D341Med (cell line): ENCODE data around the gene STRN3.
A peak's percentile ranks its signal among the peaks of the same experiment; 100 is the strongest.
"Not testable (repeated sequence)": the region's sequence is repeated elsewhere in the genome, so short reads cannot be mapped to it uniquely, and the experiment has no call there.

ENCODE experiments used
- DNase-seq: peaks from one replicate; pipeline ENCODE4 v3.0.0; 2012; ENCODE audit warnings: low spot score

STRN3 gene

GRCh38 chr14:30908826-30909225, 117.4 kb downstream of the STRN3 start:
- DNase-seq: no peak

- no peak for DNase-seq
Observed at GRCh38 chr14:30907659-30908057, 118.5 kb downstream of the STRN3 start.

- DNase-seq: peak; percentile 30
Observed at GRCh38 chr14:30906752-30907658, 119.2 kb downstream of the STRN3 start.

- no peak for DNase-seq
Observed at GRCh38 chr14:30903285-30904124, 122.7 kb downstream of the STRN3 start.

GRCh38 chr14:30897121-30897520, 129.1 kb downstream of the STRN3 start:
- DNase-seq: not testable (repeated sequence)

GRCh38 chr14:30896435-30896834, 129.7 kb downstream of the STRN3 start:
- no peak for DNase-seq

GRCh38 chr14:30894923-30895515, 131.2 kb downstream of the STRN3 start:
- no peak for DNase-seq

GRCh38 chr14:30893819-30894218, 132.4 kb downstream of the STRN3 start:
- no peak for DNase-seq

GRCh38 chr14:30889244-30889594, 137.0 kb downstream of the STRN3 start:
- no peak for DNase-seq

GRCh38 chr14:30888480-30889243, 137.5 kb downstream of the STRN3 start:
- DNase-seq: no peak

- no peak for DNase-seq
Observed at GRCh38 chr14:30885840-30886740, 140.1 kb downstream of the STRN3 start.

GRCh38 chr14:30884901-30885300, 141.3 kb downstream of the STRN3 start:
- DNase-seq: no peak

GRCh38 chr14:30883508-30884294, 142.5 kb downstream of the STRN3 start:
- no peak for DNase-seq

- DNase-seq: no peak
Observed at GRCh38 chr14:30882431-30882830, 143.7 kb downstream of the STRN3 start.

GRCh38 chr14:30876692-30877091, 149.5 kb downstream of the STRN3 start:
- DNase-seq: no peak

- DNase-seq: peak; percentile 35
Observed at GRCh38 chr14:30875788-30876053, 150.5 kb downstream of the STRN3 start.

- peak; percentile 67 for DNase-seq
Observed at GRCh38 chr14:30874999-30875787, 151.0 kb downstream of the STRN3 start.

- peak; percentile 96 for DNase-seq
Observed at GRCh38 chr14:30874120-30874998, 151.8 kb downstream of the STRN3 start, which contains the start of gene COCH. COCH (plus strand) TSS chr14:30874559; CDS start chr14:30874939, 380 bp downstream.
